ENCODE results near the gene TFCP2L1. TPM values are rescaled to one million over a fixed set of nuclear protein-coding genes. Genes with fewer than 3 reads are reported as not detected.

The TFCP2L1 gene
- total and polyA plus RNA-seq, 2 donors (not counting 3 experiments of a cell fraction or from before 2014, with no cell fraction given) = not detected

DNA sequence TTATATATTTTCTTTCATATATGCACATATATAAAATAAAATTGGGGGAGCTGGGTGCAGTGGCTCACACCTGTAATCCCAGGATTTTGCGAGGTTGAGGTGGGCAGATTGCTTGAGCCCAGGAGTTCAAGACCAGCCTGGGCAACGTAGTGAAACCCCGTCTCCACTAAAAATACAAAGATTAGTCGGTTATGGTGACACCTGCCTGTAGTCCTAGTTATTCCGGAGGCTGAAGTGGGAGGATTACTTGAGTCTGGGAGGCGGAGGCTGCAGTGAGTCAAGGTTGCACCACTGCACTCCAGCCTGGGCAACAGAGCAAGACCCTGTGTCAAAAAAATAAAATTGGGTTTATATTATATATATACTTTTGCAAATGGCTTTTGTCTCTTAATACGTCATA lies 39.6 kb upstream of the TFCP2L1 start:
- dilution Hi-C loops (cut with MboI; ENCODE audit: extremely low pct_ligation_motif_present, low sequenced_read_pairs) (no loop called here), intact Hi-C loops (cut with micrococcal nuclease) (loop anchor here (10.0 kb wide), 1 partner anchor 200 kb away; no protein-coding TSS in a partner anchor)
- Histone ChIP-seq H3K4me2 (ENCODE audit: insufficient read depth, low read length) (no peak overlapping the region), H3K4me3 (replicated peaks in 1 of 3; ENCODE audit: insufficient read depth in 1 of 3, low read depth in 1 of 3, low read length in 3 of 3) (no peak overlapping the region), H3K27ac (ENCODE audit: insufficient read depth, low read depth, low read length) (no peak overlapping the region), H3K4me1 (ENCODE audit: control insufficient read depth, extremely low read depth, insufficient read depth, low read length) (no peaks in the 10 kb centered on the region), H4K20me1 (replicated peaks; ENCODE audit: control insufficient read depth, extremely low read depth, insufficient read depth, low read length) (no peaks in the 10 kb centered on the region), H3K27me3 (ENCODE audit: control insufficient read depth in 2 of 2, insufficient read depth in 2 of 2, low read length in 2 of 2) (peaks cover 0 to 2% of the 10 kb centered on the region in 2 experiments), H3K9me3 (replicated peaks; ENCODE audit: control insufficient read depth, insufficient read depth, low read length) (no peaks in the 10 kb centered on the region), H3K79me2 (ENCODE audit: control insufficient read depth, insufficient read depth, low read length) (no peaks in the 10 kb centered on the region), H2AFZ (ENCODE audit: low read depth, low read length) (no peak overlapping the region), H3K9ac (replicated peaks; ENCODE audit: extremely low read depth, insufficient read depth, low read length) (no peak overlapping the region), H3K9me1 (replicated peaks; ENCODE audit: control insufficient read depth, extremely low read depth, insufficient read depth, low read length) (no peaks in the 10 kb centered on the region), H3K36me3 (ENCODE audit: control insufficient read depth in 2 of 2, extremely low read depth in 1 of 2, insufficient read depth in 2 of 2, low read length in 2 of 2) (no peaks in the 10 kb centered on the region)
- TF ChIP-seq MYC (IDR thresholded peaks at IDR 0.05; ENCODE audit: low read depth, low read length) (no peak), MAX (IDR thresholded peaks at IDR 0.05; ENCODE audit: insufficient read depth, insufficient read length) (no peak), POLR2A (IDR thresholded peaks at IDR 0.05; ENCODE audit: low read depth, low read length) (no peak), CTCF (IDR thresholded peaks at IDR 0.05; ENCODE audit: extremely low read depth in 1 of 2, insufficient read depth in 1 of 2, low read depth in 1 of 2, low read length in 2 of 2) (no peak)
- DNase-seq (ENCODE audit: low read depth, low spot score) (no peak), FAIRE-seq (no peak)
- ChIA-PET CTCF (interaction anchor here (1.0 to 2.3 kb wide), 2 partner anchors 32 to 229 kb away, joined by 3 to 5 read pairs; no protein-coding TSS in a partner anchor), POLR2A (no interaction called here)
- no TSS peak for BruUV-seq (replicated peaks)

DNA sequence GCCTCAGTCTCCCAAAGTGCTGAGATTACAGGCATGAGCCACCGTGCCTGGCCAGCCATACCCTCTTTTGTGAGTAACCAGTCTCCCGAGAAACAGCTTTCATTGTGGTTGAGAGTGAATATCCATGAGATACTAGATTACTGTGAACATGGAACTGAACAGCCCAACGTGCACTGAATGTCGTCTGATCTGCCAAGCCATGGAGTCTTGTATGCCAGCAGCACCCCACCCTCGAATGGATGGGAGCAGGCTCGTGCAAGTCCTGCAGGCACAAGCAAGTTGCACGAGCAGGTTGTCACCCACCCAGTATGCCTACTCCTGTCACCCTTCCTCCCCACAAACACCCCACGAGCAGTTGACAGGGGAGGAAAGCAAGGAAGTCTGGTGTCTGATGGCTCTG lies 36.5 kb upstream of the TFCP2L1 start:
- Histone ChIP-seq H3K27ac (ENCODE audit: insufficient read depth, low read depth, low read length) (no peak overlapping the region), H3K9me3 (replicated peaks; ENCODE audit: control insufficient read depth, insufficient read depth, low read length) (no peaks in the 10 kb centered on the region), H3K9me1 (replicated peaks; ENCODE audit: control insufficient read depth, extremely low read depth, insufficient read depth, low read length) (no peaks in the 10 kb centered on the region), H3K36me3 (ENCODE audit: control insufficient read depth in 2 of 2, extremely low read depth in 1 of 2, insufficient read depth in 2 of 2, low read length in 2 of 2) (no peaks in the 10 kb centered on the region), H3K27me3 (ENCODE audit: control insufficient read depth in 2 of 2, insufficient read depth in 2 of 2, low read length in 2 of 2) (peaks cover 0 to 2% of the 10 kb centered on the region in 2 experiments), H3K9ac (replicated peaks; ENCODE audit: extremely low read depth, insufficient read depth, low read length) (no peak overlapping the region), H3K4me3 (replicated peaks in 1 of 3; ENCODE audit: insufficient read depth in 1 of 3, low read depth in 1 of 3, low read length in 3 of 3) (no peak overlapping the region), H2AFZ (ENCODE audit: low read depth, low read length) (no peak overlapping the region), H3K4me1 (ENCODE audit: control insufficient read depth, extremely low read depth, insufficient read depth, low read length) (no peaks in the 10 kb centered on the region), H3K4me2 (ENCODE audit: insufficient read depth, low read length) (no peak overlapping the region), H4K20me1 (replicated peaks; ENCODE audit: control insufficient read depth, extremely low read depth, insufficient read depth, low read length) (no peaks in the 10 kb centered on the region), H3K79me2 (ENCODE audit: control insufficient read depth, insufficient read depth, low read length) (no peaks in the 10 kb centered on the region)
- ChIA-PET POLR2A (no interaction called here), CTCF (interaction anchor here (1.0 to 2.5 kb wide), 2 partner anchors 193 to 226 kb away, joined by 4 to 7 read pairs (median 5); no protein-coding TSS in a partner anchor)
- FAIRE-seq (no peak), DNase-seq (ENCODE audit: low read depth, low spot score) (no peak)
- BruUV-seq (replicated peaks) = no TSS peak
- intact Hi-C loops (cut with micrococcal nuclease) (loop anchor here (10.0 kb wide), 1 partner anchor 197 kb away; no protein-coding TSS in a partner anchor), dilution Hi-C loops (cut with MboI; ENCODE audit: extremely low pct_ligation_motif_present, low sequenced_read_pairs) (no loop called here)
- TF ChIP-seq JUN (IDR thresholded peaks at IDR 0.05; ENCODE audit: borderline replicate concordance, insufficient read depth, insufficient read length, low read depth) (no peak), POLR2AphosphoS5 (IDR thresholded peaks at IDR 0.05; ENCODE audit: insufficient read depth, low read depth, low read length) (no peak), FOS (IDR thresholded peaks at IDR 0.05; ENCODE audit: borderline replicate concordance, insufficient read depth, low read length) (no peak), MYC (IDR thresholded peaks at IDR 0.05; ENCODE audit: low read depth, low read length) (no peak), GATA2 (IDR thresholded peaks at IDR 0.05; ENCODE audit: insufficient read depth, insufficient read length, low read depth, low read length) (no peak), POLR2A (IDR thresholded peaks at IDR 0.05; ENCODE audit: low read depth, low read length) (no peak), MAX (IDR thresholded peaks at IDR 0.05; ENCODE audit: insufficient read depth, insufficient read length) (no peak), EZH2 (IDR thresholded peaks at IDR 0.05; ENCODE audit: borderline replicate concordance, low read depth, low read length, severe bottlenecking) (no peak), CTCF (IDR thresholded peaks at IDR 0.05; ENCODE audit: extremely low read depth in 1 of 2, insufficient read depth in 1 of 2, low read depth in 1 of 2, low read length in 2 of 2) (no peak)

Data from endothelial cell of umbilical vein (primary cell).